H1 (cell line): ENCODE measurements around the gene FHL1.

ENCODE experiments used
- GABPA ChIP-seq: IDR thresholded peaks from 2 replicates; pipeline ENCODE4 v1.6.1; 2011; ENCODE audit warnings: mild to moderate bottlenecking, low read length, moderate library complexity, borderline replicate concordance; ENCODE audit not compliant: insufficient read depth
- KDM1A ChIP-seq: fragments of 200-600, 300-600 bp; sonication (generic); IDR thresholded peaks from 2 replicates; pipeline ENCODE4 v1.7.1; 2016; ENCODE audit warnings: mild to moderate bottlenecking, low read length, borderline replicate concordance
- TCF12 ChIP-seq: IDR thresholded peaks from 2 replicates; pipeline ENCODE4 v1.6.1; 2011; ENCODE audit warnings: low read depth, mild to moderate bottlenecking, low read length

GRCh38 chrX:136097871-136098805 lies 49.2 kb upstream of the FHL1 start:
- no peak for TF ChIP-seq TCF12
- no peak for TF ChIP-seq KDM1A
- TF ChIP-seq GABPA = no peak
